Measurements from ENCODE around the gene ZNF808. TPM values are rescaled to one million over a fixed set of nuclear protein-coding genes. Genes with fewer than 3 reads are reported as not detected.
"Not testable (repeated sequence)": the region's sequence is repeated elsewhere in the genome, so short reads cannot be mapped to it uniquely, and the experiment has no call there.

The ZNF808 gene
- total RNA-seq, 4 donors from 2014 or later: 3.4 to 12.9 (median 7.9) TPM

GRCh38 chr19:52599241-52599640 is 71.8 kb downstream of the ZNF808 start:
- TF ChIP-seq POLR2A (IDR thresholded peaks at IDR 0.05): no peak
- TF ChIP-seq CTCF (IDR thresholded peaks at IDR 0.05 in 4 of 5, conservative IDR thresholded peaks at IDR 0.05 in 1 of 5): no peak
- peaks cover 0 to 18% of the 10 kb centered on the region in 2 donors for H3K36me3 ChIP-seq
- no peak overlapping the region for H3K27ac ChIP-seq
- peaks cover 10 to 17% of the 10 kb centered on the region in 2 donors for H3K4me1 ChIP-seq
- no peak overlapping the region for H3K4me3 ChIP-seq
- H3K27me3 ChIP-seq: peaks cover 0 to 6% (median 0%) of the 10 kb centered on the region in 3 donors
- ATAC-seq (no peak), DNase-seq (no peak)
- in situ Hi-C loops (cut with MboI; ENCODE audit: low sequenced_read_pairs in 4 of 4) (no loop called here), intact Hi-C loops (cut with DNase I; ENCODE audit: low total_unique reads) (no loop called here)
- H3K9me3 ChIP-seq: no peaks in the 10 kb centered on the region

GRCh38 chr19:52600639-52601024 is 73.2 kb downstream of the ZNF808 start:
- no peak for TF ChIP-seq CTCF (IDR thresholded peaks at IDR 0.05 in 4 of 5, conservative IDR thresholded peaks at IDR 0.05 in 1 of 5)
- TF ChIP-seq POLR2A (IDR thresholded peaks at IDR 0.05): no peak
- peaks cover 10 to 17% of the 10 kb centered on the region in 2 donors for H3K4me1 ChIP-seq
- H3K9me3 ChIP-seq: no peaks in the 10 kb centered on the region
- in situ Hi-C loops (cut with MboI; ENCODE audit: low sequenced_read_pairs in 4 of 4) (no loop called here), intact Hi-C loops (cut with DNase I; ENCODE audit: low total_unique reads) (loop anchor here (1.0 to 2.0 kb wide), 5 partner anchors 30 to 302 kb away; partner anchors contain the start of genes ZNF701, ZNF808 and ZNF83)
- ATAC-seq: peak in 1 of 2 donors; percentile 18
- H3K4me3 ChIP-seq: peak overlapping the region; percentile 54 to 100 (median 72)
- peaks cover 0 to 6% (median 0%) of the 10 kb centered on the region in 3 donors for H3K27me3 ChIP-seq
- peaks cover 0 to 15% of the 10 kb centered on the region in 2 donors for H3K36me3 ChIP-seq
- DNase-seq: no peak
- H3K27ac ChIP-seq: peak overlapping the region; percentile 25 to 66 (median 56)

GRCh38 chr19:52601025-52601973 is 73.8 kb downstream of the ZNF808 start:
- peak; percentile 80 to 83 for DNase-seq
- peaks cover 0 to 6% (median 0%) of the 10 kb centered on the region in 3 donors for H3K27me3 ChIP-seq
- ATAC-seq: peak; percentile 95 to 96
- peaks cover 10 to 17% of the 10 kb centered on the region in 2 donors for H3K4me1 ChIP-seq
- no peaks in the 10 kb centered on the region for H3K9me3 ChIP-seq
- in situ Hi-C loops (cut with MboI; ENCODE audit: low sequenced_read_pairs in 4 of 4) (no loop called here), intact Hi-C loops (cut with DNase I; ENCODE audit: low total_unique reads) (loop anchor here (1.0 to 2.0 kb wide), 5 partner anchors 30 to 303 kb away; partner anchors contain the start of genes ZNF701, ZNF808 and ZNF83)
- H3K4me3 ChIP-seq: peak overlapping the region; percentile 54 to 100 (median 72)
- peak overlapping the region; percentile 25 to 66 (median 56) for H3K27ac ChIP-seq
- TF ChIP-seq CTCF (IDR thresholded peaks at IDR 0.05 in 4 of 5, conservative IDR thresholded peaks at IDR 0.05 in 1 of 5) (peak in 4 of 5 experiments; percentile 12 to 59 (median 38)), POLR2A (IDR thresholded peaks at IDR 0.05) (no peak)
- H3K36me3 ChIP-seq: peaks cover 0 to 8% of the 10 kb centered on the region in 2 donors

- H3K27ac ChIP-seq: peak overlapping the region; percentile 8 to 66 (median 56)
- DNase-seq; H3K9me3 ChIP-seq; H3K36me3 ChIP-seq; in situ Hi-C loops (cut with MboI; ENCODE audit: low sequenced_read_pairs in 4 of 4); ATAC-seq; H3K27me3 ChIP-seq: not testable (repeated sequence)
- H3K4me1 ChIP-seq: peaks cover 10 to 17% of the 10 kb centered on the region in 2 donors
- intact Hi-C loops (cut with DNase I; ENCODE audit: low total_unique reads): loop anchor here (1.0 to 2.0 kb wide), 5 partner anchors 31 to 304 kb away; partner anchors contain the start of genes ZNF701, ZNF808 and ZNF83
- H3K4me3 ChIP-seq: peak overlapping the region; percentile 54 to 100 (median 72)
Observed at GRCh38 chr19:52601974-52602366, 74.5 kb downstream of the ZNF808 start.

- no peak overlapping the region for H3K4me3 ChIP-seq
- DNase-seq (no peak), ATAC-seq (no peak)
- peaks cover 10 to 17% of the 10 kb centered on the region in 2 donors for H3K4me1 ChIP-seq
- peaks cover 0 to 6% (median 0%) of the 10 kb centered on the region in 3 donors for H3K27me3 ChIP-seq
- H3K27ac ChIP-seq: no peak overlapping the region
- in situ Hi-C loops (cut with MboI; ENCODE audit: low sequenced_read_pairs in 4 of 4): no loop called here
- no peaks in the 10 kb centered on the region for H3K9me3 ChIP-seq
- no peaks in the 10 kb centered on the region for H3K36me3 ChIP-seq
- no peak for TF ChIP-seq CTCF (IDR thresholded peaks at IDR 0.05 in 4 of 5, conservative IDR thresholded peaks at IDR 0.05 in 1 of 5)
- TF ChIP-seq POLR2A (IDR thresholded peaks at IDR 0.05): no peak
- intact Hi-C loops (cut with DNase I; ENCODE audit: low total_unique reads): no loop called here
Observed at GRCh38 chr19:52602941-52603340, 75.5 kb downstream of the ZNF808 start.
